ENCODE measurements around the gene HECTD1. TPM values are rescaled to one million over a fixed set of nuclear protein-coding genes. Genes with fewer than 3 reads are reported as not detected.
"Not testable (repeated sequence)": the region's sequence is repeated elsewhere in the genome, so short reads cannot be mapped to it uniquely, and the experiment has no call there.

The HECTD1 gene
- total RNA-seq, 2 experiments from 2014 or later: 105 to 117 TPM

GRCh38 chr14:31212893-31213292, 5.3 kb upstream of the HECTD1 start:
- Mint-ChIP-seq H3K36me3 (no peaks in the 10 kb centered on the region), H3K27ac (no peak overlapping the region), H3K27me3 (no peaks in the 10 kb centered on the region), H3K4me1 (peaks cover 19% of the 10 kb centered on the region), H3K4me3 (no peak overlapping the region), H3K9me3 (no peaks in the 10 kb centered on the region)
- ATAC-seq (ENCODE audit: low read depth) (no peak), DNase-seq (no peak)
- POLR2A ChIA-PET: no interaction called here

- Mint-ChIP-seq H3K4me1 (peaks cover 27% of the 10 kb centered on the region), H3K4me3 (no peak overlapping the region), H3K27me3 (no peaks in the 10 kb centered on the region), H3K36me3 (peaks cover 3% of the 10 kb centered on the region), H3K27ac (no peak overlapping the region), H3K9me3 (no peaks in the 10 kb centered on the region)
- POLR2A ChIA-PET: no interaction called here
- ATAC-seq (ENCODE audit: low read depth) (no peak), DNase-seq (no peak)
These were observed 2.0 kb upstream of the HECTD1 start for GRCh38 chr14:31209605-31210004.

GRCh38 chr14:31208546-31209424, 1.2 kb upstream of the HECTD1 start:
- ATAC-seq (ENCODE audit: low read depth) (no peak), DNase-seq (peak; percentile 34)
- Mint-ChIP-seq H3K27ac (peak overlapping the region; percentile 100), H3K27me3 (no peaks in the 10 kb centered on the region), H3K4me1 (peaks cover 30% of the 10 kb centered on the region), H3K36me3 (peaks cover 10% of the 10 kb centered on the region), H3K4me3 (peak overlapping the region; percentile 95), H3K9me3 (peaks cover 2% of the 10 kb centered on the region)
- POLR2A ChIA-PET: interaction anchor here (0.7 to 3.7 kb wide), 9 partner anchors 13 to 587 kb away, joined by 3 to 22 read pairs (median 6); partner anchors contain the start of genes AP4S1, HEATR5A, SCFD1 and STRN3

- DNase-seq (no peak), ATAC-seq (ENCODE audit: low read depth) (peak; percentile 41)
- Mint-ChIP-seq H3K9me3 (peaks cover 2% of the 10 kb centered on the region), H3K36me3 (peaks cover 20% of the 10 kb centered on the region), H3K4me1 (peaks cover 35% of the 10 kb centered on the region), H3K27ac (peak overlapping the region; percentile 96), H3K27me3 (no peaks in the 10 kb centered on the region), H3K4me3 (peak overlapping the region; percentile 91)
- POLR2A ChIA-PET: interaction anchor here (0.7 to 3.7 kb wide), 15 partner anchors 8 to 277 kb away, joined by 3 to 22 read pairs (median 4); partner anchors contain the start of genes AP4S1, DTD2, HEATR5A and STRN3
These were observed 272 bp downstream of the HECTD1 start for GRCh38 chr14:31207287-31207754.

GRCh38 chr14:31206536-31207286, 882 bp downstream of the HECTD1 start:
- Mint-ChIP-seq H3K4me1 (peaks cover 37% of the 10 kb centered on the region), H3K9me3 (peaks cover 2% of the 10 kb centered on the region), H3K27ac (peak overlapping the region; percentile 65), H3K27me3 (no peaks in the 10 kb centered on the region), H3K4me3 (peak overlapping the region; percentile 91), H3K36me3 (peaks cover 22% of the 10 kb centered on the region)
- ATAC-seq (ENCODE audit: low read depth): peak; percentile 5
- POLR2A ChIA-PET: interaction anchor here (0.8 to 3.7 kb wide), 11 partner anchors 11 to 276 kb away, joined by 3 to 22 read pairs (median 4); partner anchors contain the start of genes AP4S1, DTD2, HEATR5A and STRN3
- DNase-seq: no peak

- H3K9me3 Mint-ChIP-seq: peaks cover 2% of the 10 kb centered on the region
- H3K4me3 Mint-ChIP-seq: peak overlapping the region; percentile 83
- no peak for DNase-seq
- H3K27ac Mint-ChIP-seq: peak overlapping the region; percentile 64
- H3K4me1 Mint-ChIP-seq: peaks cover 38% of the 10 kb centered on the region
- ATAC-seq (ENCODE audit: low read depth): no peak
- H3K27me3 Mint-ChIP-seq: no peaks in the 10 kb centered on the region
- POLR2A ChIA-PET: interaction anchor here (1.2 to 3.7 kb wide), 3 partner anchors 14 to 215 kb away, joined by 4 to 22 read pairs (median 19); partner anchors contain the start of genes AP4S1, HEATR5A and STRN3
- peaks cover 26% of the 10 kb centered on the region for H3K36me3 Mint-ChIP-seq
These were observed 1.7 kb downstream of the HECTD1 start for GRCh38 chr14:31205681-31206535.

GRCh38 chr14:31204593-31205534, 2.7 kb downstream of the HECTD1 start:
- Mint-ChIP-seq H3K36me3 (peaks cover 34% of the 10 kb centered on the region), H3K4me1 (peaks cover 43% of the 10 kb centered on the region), H3K9me3 (peaks cover 2% of the 10 kb centered on the region), H3K27me3 (no peaks in the 10 kb centered on the region), H3K4me3 (peak overlapping the region; percentile 83), H3K27ac (no peak overlapping the region)
- POLR2A ChIA-PET: no interaction called here
- ATAC-seq (ENCODE audit: low read depth) (no peak), DNase-seq (no peak)

- H3K4me3 Mint-ChIP-seq; H3K9me3 Mint-ChIP-seq; H3K27ac Mint-ChIP-seq; ATAC-seq (ENCODE audit: low read depth); POLR2A ChIA-PET; H3K27me3 Mint-ChIP-seq; DNase-seq: not testable (repeated sequence)
- H3K4me1 Mint-ChIP-seq: peaks cover 39% of the 10 kb centered on the region
- H3K36me3 Mint-ChIP-seq: peaks cover 37% of the 10 kb centered on the region
These were observed 3.5 kb downstream of the HECTD1 start for GRCh38 chr14:31203899-31204592.

GRCh38 chr14:31203414-31203742, 4.2 kb downstream of the HECTD1 start:
- H3K4me1 Mint-ChIP-seq: peaks cover 36% of the 10 kb centered on the region
- ATAC-seq (ENCODE audit: low read depth) (no peak), DNase-seq (no peak)
- H3K36me3 Mint-ChIP-seq: peaks cover 37% of the 10 kb centered on the region
- no peaks in the 10 kb centered on the region for H3K27me3 Mint-ChIP-seq
- no peak overlapping the region for H3K4me3 Mint-ChIP-seq
- POLR2A ChIA-PET: no interaction called here
- H3K9me3 Mint-ChIP-seq: peaks cover 2% of the 10 kb centered on the region
- H3K27ac Mint-ChIP-seq: no peak overlapping the region

- Mint-ChIP-seq H3K27ac (no peak overlapping the region), H3K4me1 (peaks cover 43% of the 10 kb centered on the region), H3K27me3 (no peaks in the 10 kb centered on the region), H3K36me3 (peaks cover 49% of the 10 kb centered on the region), H3K9me3 (peaks cover 2% of the 10 kb centered on the region), H3K4me3 (no peak overlapping the region)
- no peak for ATAC-seq (ENCODE audit: low read depth)
- DNase-seq: no peak
- POLR2A ChIA-PET: no interaction called here
These were observed 6.5 kb downstream of the HECTD1 start for GRCh38 chr14:31201111-31201510.

- no peak for ATAC-seq (ENCODE audit: low read depth)
- DNase-seq: no peak
- H3K9me3 Mint-ChIP-seq: peaks cover 2% of the 10 kb centered on the region
- H3K27ac Mint-ChIP-seq: peak overlapping the region; percentile 30
- POLR2A ChIA-PET: no interaction called here
- H3K36me3 Mint-ChIP-seq: peaks cover 49% of the 10 kb centered on the region
- no peaks in the 10 kb centered on the region for H3K27me3 Mint-ChIP-seq
- H3K4me3 Mint-ChIP-seq: no peak overlapping the region
- peaks cover 42% of the 10 kb centered on the region for H3K4me1 Mint-ChIP-seq
These were observed 6.9 kb downstream of the HECTD1 start for GRCh38 chr14:31200702-31200990.

All from activated naive CD8-positive, alpha-beta T cell treated with anti-CD3 and anti-CD28 coated beads, Interleukin-2, amount 10 ng/mL, durations not matched to agents 7 days and 5 days (primary cell).